BLaER1 treated with 17β-estradiol and CSF1 and Interleukin-3, amounts not matched to agents 10 nM and 100 nM (cell line): ENCODE measurements around the gene DPF3.
A peak's percentile ranks its signal among the peaks of the same experiment; 100 is the strongest.

ENCODE experiments used
- H3K27ac ChIP-seq, 11 experiments: shearing (Covaris generic); formaldehyde crosslinking; 2 replicates each; pipeline ENCODE4 v1.8.1; 2022
- H3K27me3 ChIP-seq, 11 experiments: shearing (Covaris generic); formaldehyde crosslinking; 2 replicates each; pipeline ENCODE4 v1.8.1; 2022
- H3K36me3 ChIP-seq, 11 experiments: shearing (Covaris generic); formaldehyde crosslinking; 2 replicates each; pipeline ENCODE4 v1.8.1; 2022
- H3K4me1 ChIP-seq, 10 experiments: shearing (Covaris generic); formaldehyde crosslinking; 2 replicates each; pipeline ENCODE4 v1.8.1; 2022
- H3K4me2 ChIP-seq, 11 experiments: shearing (Covaris generic); formaldehyde crosslinking; 2 replicates each; pipeline ENCODE4 v1.8.1; 2022
- H3K4me3 ChIP-seq, 10 experiments: shearing (Covaris generic); formaldehyde crosslinking; 2 replicates each; pipeline ENCODE4 v1.8.1; 2022
- H3K9ac ChIP-seq, 11 experiments: shearing (Covaris generic); formaldehyde crosslinking; 2 replicates each; pipeline ENCODE4 v1.8.1; 2022
- H3K9me3 ChIP-seq, 11 experiments: shearing (Covaris generic); formaldehyde crosslinking; replicated peaks in 1 of 11; 2 replicates each; pipeline ENCODE4 v1.8.1; 2022
- H4K20me1 ChIP-seq, 11 experiments: shearing (Covaris generic); formaldehyde crosslinking; 2 replicates each; pipeline ENCODE4 v1.8.1; 2022
- Cebpa-rat ChIP-seq, 11 experiments: shearing (Covaris generic); IDR thresholded peaks; 2 replicates each; pipeline ENCODE4 v1.8.1; 2022

DPF3 gene

DNA sequence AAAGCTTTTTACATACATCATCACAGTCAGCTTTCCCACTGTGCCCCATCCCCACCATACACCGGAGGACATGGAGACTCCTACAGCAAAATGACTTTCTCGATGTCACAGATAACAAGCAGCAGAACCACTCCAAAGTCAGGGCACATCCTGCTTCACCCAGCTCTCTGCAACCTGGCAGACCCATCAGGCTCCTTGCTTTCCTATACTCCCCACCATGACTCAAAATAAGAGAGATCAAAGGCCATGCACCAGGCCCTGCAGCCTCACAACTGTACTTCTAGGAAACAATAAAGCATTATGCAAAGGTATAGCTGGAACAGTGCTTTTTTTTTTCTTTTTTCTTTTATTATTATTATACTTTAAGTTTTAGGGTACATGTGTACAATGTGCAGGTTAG lies 187.4 kb downstream of the DPF3 start:
- Histone ChIP-seq H3K4me1 (peaks cover 0 to 42% (median 20%) of the 10 kb centered on the region in 10 experiments; a peak in 13 of 20 replicates), H3K36me3 (no peaks in the 10 kb centered on the region), H3K27ac (no peak overlapping the region), H3K27me3 (no peaks in the 10 kb centered on the region), H4K20me1 (no peaks in the 10 kb centered on the region), H3K9me3 (no peaks in the 10 kb centered on the region), H3K4me3 (no peak overlapping the region), H3K4me2 (no peak overlapping the region), H3K9ac (no peak overlapping the region)
- no peak for TF ChIP-seq Cebpa-rat (IDR thresholded peaks at IDR 0.05)

DNA sequence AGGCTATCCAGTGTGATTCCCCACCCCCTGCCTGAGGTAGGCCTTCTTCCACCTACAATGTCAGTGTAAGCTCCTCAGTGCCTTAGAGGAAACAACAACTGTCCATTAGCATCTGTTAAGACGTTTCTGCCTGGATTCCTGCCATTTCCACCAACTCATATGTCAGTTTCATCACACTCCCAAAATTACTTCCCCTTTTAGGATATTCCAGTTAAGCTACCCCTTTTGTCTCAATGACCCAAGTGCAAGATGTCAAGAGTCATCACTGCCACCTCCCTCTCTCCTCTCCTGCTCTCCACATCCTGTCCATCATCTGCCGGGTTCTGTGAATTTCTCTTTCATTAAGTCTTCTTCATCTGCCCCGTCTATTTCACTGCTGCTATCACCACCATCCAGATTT lies 189.4 kb downstream of the DPF3 start:
- H3K4me1 ChIP-seq = peaks cover 0 to 62% (median 39%) of the 10 kb centered on the region in 10 experiments; a peak in 17 of 20 replicates
- H3K36me3 ChIP-seq = no peaks in the 10 kb centered on the region
- H3K4me2 ChIP-seq = peak overlapping the region in 7 of 11 experiments; percentile 23 to 86 (median 75); a peak in 14 of 22 replicates
- H3K27me3 ChIP-seq = no peaks in the 10 kb centered on the region
- TF ChIP-seq Cebpa-rat (IDR thresholded peaks at IDR 0.05) = 0 out of 22 replicates have a peak, but pooled peaks of 2 of the 11 experiments have one; percentile 12 to 15
- H3K4me3 ChIP-seq = no peak overlapping the region
- H4K20me1 ChIP-seq = no peaks in the 10 kb centered on the region
- peak overlapping the region in 4 of 11 experiments; percentile 1 to 47 (median 27); a peak in 3 of 22 replicates for H3K9ac ChIP-seq
- H3K9me3 ChIP-seq = no peaks in the 10 kb centered on the region
- peak overlapping the region in 7 of 11 experiments; percentile 14 to 74 (median 59); a peak in 11 of 22 replicates for H3K27ac ChIP-seq

DNA sequence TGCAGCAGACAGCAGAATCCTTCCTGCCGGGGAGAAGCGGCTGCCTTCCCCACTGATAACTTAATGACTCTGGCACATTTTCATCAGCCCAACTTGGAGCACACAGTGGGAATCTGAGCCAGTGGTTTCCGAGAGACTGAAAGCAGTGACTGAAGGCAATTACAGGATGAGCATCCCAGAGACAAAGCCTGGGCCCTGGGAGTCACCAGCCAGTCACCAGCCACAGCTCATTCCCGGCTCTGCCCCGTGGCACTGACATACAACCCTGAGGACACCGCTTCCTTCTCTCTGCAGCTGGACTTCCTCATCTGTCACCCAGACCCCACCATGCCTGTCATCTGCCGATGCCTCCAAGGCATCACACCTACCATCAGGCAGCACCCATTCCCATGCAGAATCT lies 192.3 kb downstream of the DPF3 start:
- no peaks in the 10 kb centered on the region for H3K9me3 ChIP-seq
- H3K27me3 ChIP-seq = no peaks in the 10 kb centered on the region
- H4K20me1 ChIP-seq = no peaks in the 10 kb centered on the region
- 0 out of 22 replicates have a peak overlapping the region, but pooled peaks of 1 of the 11 experiments have one; percentile 15 for H3K9ac ChIP-seq
- H3K4me1 ChIP-seq = peaks cover 0 to 85% (median 46%) of the 10 kb centered on the region in 10 experiments; a peak in 17 of 20 replicates
- no peak for TF ChIP-seq Cebpa-rat (IDR thresholded peaks at IDR 0.05)
- no peak overlapping the region for H3K4me3 ChIP-seq
- peak overlapping the region in 5 of 11 experiments; percentile 65 to 86 (median 77); a peak in 10 of 22 replicates for H3K4me2 ChIP-seq
- H3K27ac ChIP-seq = peak overlapping the region in 2 of 11 experiments; percentile 2 to 68; a peak in 3 of 22 replicates
- H3K36me3 ChIP-seq = no peaks in the 10 kb centered on the region

DNA sequence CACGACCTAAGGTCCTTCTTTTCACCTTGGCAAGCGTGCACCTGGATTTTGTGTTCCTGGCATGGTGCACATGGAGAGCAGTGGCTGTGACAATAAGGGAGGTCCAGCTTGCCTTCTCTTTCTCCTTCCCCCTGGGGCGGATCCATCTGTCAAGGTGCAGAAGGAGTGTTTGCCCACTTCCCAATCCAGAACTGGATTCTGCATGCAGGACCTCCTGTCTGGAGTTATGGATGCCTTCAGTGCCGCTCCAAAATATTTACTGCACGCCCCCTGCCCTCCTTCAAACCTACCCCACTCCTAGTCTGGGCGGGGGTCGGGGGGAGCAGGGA lies 192.7 kb downstream of the DPF3 start:
- Histone ChIP-seq H3K9me3 (no peaks in the 10 kb centered on the region), H3K9ac (no peak overlapping the region; a peak in 2 of 22 replicates), H3K27ac (peak overlapping the region in 2 of 11 experiments; percentile 2 to 68; a peak in 2 of 22 replicates), H3K4me3 (no peak overlapping the region), H3K27me3 (no peaks in the 10 kb centered on the region), H3K4me2 (peak overlapping the region in 5 of 11 experiments; percentile 65 to 86 (median 77); a peak in 10 of 22 replicates), H3K36me3 (no peaks in the 10 kb centered on the region), H3K4me1 (peaks cover 0 to 85% (median 46%) of the 10 kb centered on the region in 10 experiments; a peak in 17 of 20 replicates), H4K20me1 (no peaks in the 10 kb centered on the region)
- no peak for TF ChIP-seq Cebpa-rat (IDR thresholded peaks at IDR 0.05)

DNA sequence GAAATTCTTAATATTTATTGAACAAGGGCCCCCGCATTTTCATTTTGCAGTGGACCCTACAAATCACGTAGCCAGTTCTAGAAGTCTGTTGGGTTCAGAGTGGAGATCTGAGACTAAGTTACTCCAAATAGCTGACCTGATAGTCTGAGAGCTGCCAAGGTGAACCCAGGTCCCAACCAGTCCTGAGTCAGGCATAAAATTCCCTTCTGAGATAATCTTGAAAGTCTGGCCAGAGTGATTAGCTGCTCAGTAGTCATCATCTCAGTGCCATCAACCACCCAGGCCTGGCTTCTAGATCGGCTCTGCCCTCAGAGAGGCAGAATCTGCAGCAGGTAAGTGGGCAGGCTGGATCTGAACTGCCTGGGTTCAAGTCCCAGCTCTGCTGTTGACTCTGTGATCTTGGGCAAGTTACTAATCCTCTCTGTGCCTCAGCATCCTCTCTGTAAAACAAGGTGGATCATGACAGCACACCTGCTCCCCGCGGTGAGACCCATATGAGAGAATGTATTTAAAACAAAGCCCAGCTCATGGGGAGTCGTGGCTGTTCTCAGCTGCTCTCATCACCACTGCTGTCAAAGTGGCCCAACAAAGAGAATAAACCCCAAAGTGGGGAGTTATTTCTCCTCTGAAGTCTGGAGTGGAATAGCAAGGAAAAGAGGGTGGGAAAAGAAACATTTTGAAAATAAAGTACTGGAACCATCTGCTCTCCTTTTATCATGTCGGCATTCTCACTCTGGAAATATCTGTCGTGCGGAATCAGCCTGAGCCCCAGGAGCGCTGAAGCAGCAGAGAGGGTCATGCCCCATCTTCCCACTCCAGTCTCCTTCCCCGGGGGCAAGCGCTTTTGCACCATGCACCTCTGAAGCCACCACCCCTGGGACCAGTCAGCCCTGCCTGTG lies 193.3 kb downstream of the DPF3 start:
- no peaks in the 10 kb centered on the region for H3K36me3 ChIP-seq

DNA sequence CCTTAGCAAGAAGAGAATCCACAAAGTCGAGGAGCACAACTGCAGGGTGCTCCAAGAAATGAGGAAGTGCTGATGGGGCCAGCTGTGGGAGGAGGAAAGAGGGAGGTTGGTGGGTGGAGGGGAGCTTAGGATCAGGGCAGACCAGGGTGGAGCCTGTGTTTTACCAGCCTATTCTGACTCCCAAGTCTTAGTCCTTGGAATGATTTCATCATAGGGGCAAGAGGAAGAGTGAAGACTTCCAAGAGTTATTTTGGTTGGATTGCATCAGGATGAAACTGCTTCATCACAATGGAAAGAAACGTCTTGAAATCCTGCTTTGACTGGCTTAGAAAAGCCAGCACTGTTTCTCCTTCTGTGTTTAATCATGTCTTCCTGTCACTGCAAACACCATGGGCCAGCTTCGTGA lies 194.0 kb downstream of the DPF3 start:
- Histone ChIP-seq H3K36me3 (no peaks in the 10 kb centered on the region), H3K27ac (peak overlapping the region in 9 of 11 experiments; percentile 1 to 75 (median 66); a peak in 16 of 22 replicates)

More for the DNA sequence above, 193.3 kb downstream of the DPF3 start:
- Histone ChIP-seq H3K4me3 (no peak overlapping the region), H3K9ac (peak overlapping the region in 5 of 11 experiments; percentile 25 to 44 (median 37); a peak in 8 of 22 replicates), H3K27ac (peak overlapping the region in 9 of 11 experiments; percentile 1 to 75 (median 66); a peak in 16 of 22 replicates), H3K4me2 (peak overlapping the region in 8 of 11 experiments; percentile 1 to 86 (median 69); a peak in 14 of 22 replicates), H4K20me1 (no peaks in the 10 kb centered on the region), H3K4me1 (peaks cover 0 to 84% (median 46%) of the 10 kb centered on the region in 10 experiments; a peak in 17 of 20 replicates), H3K27me3 (no peaks in the 10 kb centered on the region), H3K9me3 (no peaks in the 10 kb centered on the region)
- TF ChIP-seq Cebpa-rat (IDR thresholded peaks at IDR 0.05) = no peak

DNA sequence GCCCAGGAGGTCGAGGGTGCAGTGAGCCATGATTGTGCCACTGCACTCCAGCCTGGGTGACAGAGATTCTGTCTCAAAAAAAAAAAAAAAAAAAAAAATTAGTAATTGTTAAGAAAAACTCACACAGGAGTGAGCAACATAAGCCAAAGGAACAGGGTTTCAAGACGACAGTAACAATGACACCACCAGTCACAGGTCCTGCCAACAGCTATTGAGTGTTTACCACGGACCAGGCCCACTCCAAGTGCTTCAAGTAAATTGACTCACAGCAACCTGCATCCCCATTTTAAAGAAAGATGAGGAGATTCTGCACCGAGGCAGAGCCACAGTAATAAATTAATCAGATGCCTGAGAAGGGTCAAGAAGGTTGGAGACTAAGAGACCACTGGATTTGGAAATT lies 194.5 kb downstream of the DPF3 start:
- no peak for TF ChIP-seq Cebpa-rat (IDR thresholded peaks at IDR 0.05)
- peak overlapping the region in 8 of 11 experiments; percentile 1 to 86 (median 69); a peak in 13 of 22 replicates for H3K4me2 ChIP-seq
- no peaks in the 10 kb centered on the region for H4K20me1 ChIP-seq
- H3K36me3 ChIP-seq = no peaks in the 10 kb centered on the region
- H3K9ac ChIP-seq = no peak overlapping the region
- H3K4me1 ChIP-seq = peaks cover 0 to 77% (median 40%) of the 10 kb centered on the region in 10 experiments; a peak in 17 of 20 replicates
- no peaks in the 10 kb centered on the region for H3K27me3 ChIP-seq
- H3K27ac ChIP-seq = peak overlapping the region in 6 of 11 experiments; percentile 16 to 75 (median 67); a peak in 9 of 22 replicates
- H3K4me3 ChIP-seq = no peak overlapping the region
- no peaks in the 10 kb centered on the region for H3K9me3 ChIP-seq

More for the DNA sequence above, 194.0 kb downstream of the DPF3 start:
- peak in 3 of 11 experiments; percentile 19 to 39 (median 35); a peak in 2 of 22 replicates for TF ChIP-seq Cebpa-rat (IDR thresholded peaks at IDR 0.05)
- peak overlapping the region in 8 of 11 experiments; percentile 1 to 86 (median 69); a peak in 14 of 22 replicates for H3K4me2 ChIP-seq
- H3K9me3 ChIP-seq = no peaks in the 10 kb centered on the region
- peak overlapping the region in 5 of 11 experiments; percentile 25 to 44 (median 37); a peak in 7 of 22 replicates for H3K9ac ChIP-seq
- no peaks in the 10 kb centered on the region for H3K27me3 ChIP-seq
- H3K4me1 ChIP-seq = peaks cover 0 to 81% (median 44%) of the 10 kb centered on the region in 10 experiments; a peak in 17 of 20 replicates
- H3K4me3 ChIP-seq = no peak overlapping the region
- H4K20me1 ChIP-seq = no peaks in the 10 kb centered on the region

DNA sequence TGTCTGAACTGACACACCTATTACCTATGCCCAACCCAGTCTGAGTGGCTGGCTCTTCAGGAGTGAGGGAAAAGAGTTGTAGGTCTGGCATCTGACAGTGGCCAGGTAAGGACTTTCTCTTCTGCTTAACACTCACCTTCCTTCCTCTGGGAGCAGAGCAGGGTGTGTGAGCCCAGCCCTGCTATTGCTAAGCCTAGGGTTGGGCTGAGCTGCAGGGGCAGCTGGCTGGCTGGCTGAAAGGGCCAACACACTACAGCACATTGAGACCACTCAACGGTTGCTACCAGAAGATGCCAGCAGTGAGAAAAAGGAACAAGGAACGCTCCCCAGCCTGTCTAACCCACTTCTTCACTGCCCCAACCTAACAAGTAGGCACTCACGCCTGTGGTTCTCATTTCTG lies 201.2 kb downstream of the DPF3 start:
- Histone ChIP-seq H3K4me2 (no peak overlapping the region), H3K9ac (no peak overlapping the region), H3K27ac (no peak overlapping the region), H3K9me3 (peaks cover 0 to 8% (median 0%) of the 10 kb centered on the region in 11 experiments; a peak in 2 of 22 replicates), H3K36me3 (no peaks in the 10 kb centered on the region), H3K27me3 (no peaks in the 10 kb centered on the region), H3K4me1 (peaks cover 0 to 9% (median 2%) of the 10 kb centered on the region in 10 experiments; a peak in 8 of 20 replicates), H4K20me1 (no peaks in the 10 kb centered on the region), H3K4me3 (no peak overlapping the region)
- TF ChIP-seq Cebpa-rat (IDR thresholded peaks at IDR 0.05) = no peak

DNA sequence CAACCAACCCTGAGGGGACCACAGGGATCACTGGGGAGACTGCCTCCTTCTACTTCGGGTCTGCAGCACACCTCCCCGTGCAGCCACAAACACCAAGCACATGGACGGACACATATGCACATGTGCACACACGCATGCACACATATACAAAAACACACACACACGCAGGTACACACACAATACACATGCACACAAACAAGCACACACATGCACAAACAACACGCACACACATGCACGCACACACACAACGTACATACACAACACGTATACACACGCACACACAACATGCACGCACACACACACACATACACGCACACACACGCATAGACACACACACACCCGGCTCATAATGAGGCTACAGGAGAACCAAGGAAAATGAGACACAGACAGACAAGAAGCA lies 203.6 kb downstream of the DPF3 start:
- Histone ChIP-seq H3K27me3 (no peaks in the 10 kb centered on the region), H3K4me1 (peaks cover 0 to 4% (median 0%) of the 10 kb centered on the region in 10 experiments; a peak in 2 of 20 replicates), H4K20me1 (no peaks in the 10 kb centered on the region), H3K36me3 (no peaks in the 10 kb centered on the region), H3K9me3 (peaks cover 0 to 8% (median 0%) of the 10 kb centered on the region in 11 experiments; a peak in 2 of 22 replicates), H3K9ac (no peak overlapping the region), H3K27ac (no peak overlapping the region), H3K4me2 (no peak overlapping the region), H3K4me3 (no peak overlapping the region)
- TF ChIP-seq Cebpa-rat (IDR thresholded peaks at IDR 0.05) = no peak
